Measurements from ENCODE around the gene WWOX. TPM values are rescaled to one million over a fixed set of nuclear protein-coding genes. Genes with fewer than 3 reads are reported as not detected.

WWOX gene
- total RNA-seq, 1 experiment from 2014 or later: 15.6 TPM

DNA sequence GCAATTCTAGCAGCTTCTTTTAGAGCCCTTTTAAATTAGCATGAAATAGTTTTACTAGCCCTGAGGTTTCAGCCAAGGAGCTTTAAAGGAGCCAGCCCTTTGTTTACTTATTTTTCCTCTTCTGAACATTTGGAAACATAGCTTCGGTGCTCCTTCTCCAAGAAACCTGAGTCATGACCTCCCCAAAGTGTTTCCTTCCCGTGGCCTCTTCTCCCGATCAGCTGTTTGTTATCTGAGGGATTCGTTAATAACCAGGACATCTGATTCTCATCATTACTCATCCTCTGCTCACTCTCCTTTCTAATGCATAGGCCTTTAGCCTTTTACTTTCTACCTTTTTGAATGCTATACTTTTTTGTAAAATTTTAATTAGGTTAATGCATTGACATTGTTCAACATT lies 204.5 kb downstream of the WWOX start:
- WGBS (ENCODE audit: extremely low coverage, insufficient read length, low lambda C conversion rate): no CpG with 5 or more reads among the region's 4 CpGs
- Histone ChIP-seq H3K9ac (ENCODE audit: extremely low read depth, insufficient read length, low read length) (no peak overlapping the region), H2BK12ac (ENCODE audit: insufficient read length, low read depth, low read length) (no peak overlapping the region), H3K4ac (ENCODE audit: low read depth, low read length) (no peak overlapping the region), H3K79me1 (ENCODE audit: insufficient read depth, low read depth, low read length, poor library complexity, severe bottlenecking) (no peaks in the 10 kb centered on the region), H4K20me1 (ENCODE audit: control insufficient read depth, insufficient read depth, insufficient read length) (no peaks in the 10 kb centered on the region), H3T11ph (ENCODE audit: low read length) (no peak overlapping the region), H3K4me1 (ENCODE audit: insufficient read depth, low read length) (peaks cover 5% of the 10 kb centered on the region; the same call in 1 of the 2 replicates), H2BK5ac (ENCODE audit: insufficient read length, low read length) (no peak overlapping the region), H3K23ac (ENCODE audit: insufficient read length, low read depth, low read length) (no peak overlapping the region), H2BK120ac (ENCODE audit: low read depth, low read length, poor library complexity, severe bottlenecking) (no peak overlapping the region), H3K27ac (ENCODE audit: insufficient read length, low read depth, low read length) (no peak overlapping the region), H3K14ac (ENCODE audit: insufficient read depth, low read length) (no peak overlapping the region), H4K8ac (replicated peaks; ENCODE audit: insufficient read length, low read depth, low read length) (no peak overlapping the region), H3K18ac (ENCODE audit: insufficient read length, low read depth, low read length) (no peak overlapping the region), H3K23me2 (ENCODE audit: insufficient read length, low read depth, low read length, poor library complexity, severe bottlenecking) (no peaks in the 10 kb centered on the region), H4K91ac (ENCODE audit: insufficient read length, low read depth, low read length) (no peak overlapping the region), H3K56ac (ENCODE audit: insufficient read length, low read depth, low read length) (no peak overlapping the region), H2BK20ac (ENCODE audit: low read depth, low read length, poor library complexity, severe bottlenecking) (no peak overlapping the region), H2BK15ac (ENCODE audit: low read depth, low read length) (no peak overlapping the region), H3K9me3 (ENCODE audit: control insufficient read depth, low read depth, low read length) (no peaks in the 10 kb centered on the region), H4K5ac (ENCODE audit: insufficient read length, low read depth, low read length) (no peak overlapping the region), H2AFZ (ENCODE audit: low read length) (no peak overlapping the region), H2AK5ac (ENCODE audit: insufficient read length, low read length) (no peak overlapping the region), H3K27me3 (ENCODE audit: insufficient read depth, low read length) (no peaks in the 10 kb centered on the region), H3K4me2 (ENCODE audit: insufficient read depth, insufficient read length, low read length) (no peak overlapping the region), H3K79me2 (ENCODE audit: insufficient read depth, low read length) (no peaks in the 10 kb centered on the region)
- H3K36me3 Mint-ChIP-seq (ENCODE audit: insufficient read depth in 1 of 3, low read depth in 3 of 3): no peaks in the 10 kb centered on the region; a peak in 1 of 7 replicates
- H3K9me3 Mint-ChIP-seq: no peaks in the 10 kb centered on the region
- H3K4me3 Mint-ChIP-seq: no peak overlapping the region
- DNase-seq: no peak
- peaks cover 18 to 25% of the 10 kb centered on the region in 2 experiments for H3K4me1 Mint-ChIP-seq
- H3K27ac Mint-ChIP-seq: no peak overlapping the region
- TF ChIP-seq, protein P1, sequence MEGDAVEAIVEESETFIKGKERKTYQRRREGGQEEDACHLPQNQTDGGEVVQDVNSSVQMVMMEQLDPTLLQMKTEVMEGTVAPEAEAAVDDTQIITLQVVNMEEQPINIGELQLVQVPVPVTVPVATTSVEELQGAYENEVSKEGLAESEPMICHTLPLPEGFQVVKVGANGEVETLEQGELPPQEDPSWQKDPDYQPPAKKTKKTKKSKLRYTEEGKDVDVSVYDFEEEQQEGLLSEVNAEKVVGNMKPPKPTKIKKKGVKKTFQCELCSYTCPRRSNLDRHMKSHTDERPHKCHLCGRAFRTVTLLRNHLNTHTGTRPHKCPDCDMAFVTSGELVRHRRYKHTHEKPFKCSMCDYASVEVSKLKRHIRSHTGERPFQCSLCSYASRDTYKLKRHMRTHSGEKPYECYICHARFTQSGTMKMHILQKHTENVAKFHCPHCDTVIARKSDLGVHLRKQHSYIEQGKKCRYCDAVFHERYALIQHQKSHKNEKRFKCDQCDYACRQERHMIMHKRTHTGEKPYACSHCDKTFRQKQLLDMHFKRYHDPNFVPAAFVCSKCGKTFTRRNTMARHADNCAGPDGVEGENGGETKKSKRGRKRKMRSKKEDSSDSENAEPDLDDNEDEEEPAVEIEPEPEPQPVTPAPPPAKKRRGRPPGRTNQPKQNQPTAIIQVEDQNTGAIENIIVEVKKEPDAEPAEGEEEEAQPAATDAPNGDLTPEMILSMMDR (conservative IDR thresholded peaks at IDR 0.05): no peak
- no peaks in the 10 kb centered on the region for H3K27me3 Mint-ChIP-seq (ENCODE audit: low read depth)
